Upper lobe of right lung (tissue), 1 donor: ENCODE measurements around the gene RIPOR3. TPM values are rescaled to one million over a fixed set of nuclear protein-coding genes. Genes with fewer than 3 reads are reported as not detected.
"Not testable (repeated sequence)": the region's sequence is repeated elsewhere in the genome, so short reads cannot be mapped to it uniquely, and the experiment has no call there.

Experiments used
- ATAC-seq: fragments of 200-7000 bp; cut with Tn5 transposase; one replicate; pipeline ENCODE4 v1.9.1; 2020; ENCODE audit warnings: mild to moderate bottlenecking, moderate library complexity
- DNase-seq: peaks from one replicate; pipeline ENCODE4 v3.0.0-alpha.2; 2020
- H3K27ac ChIP-seq: fragments of 200-600 bp; one replicate; pipeline ENCODE4 v1.8.0; 2022
- H3K27me3 ChIP-seq: fragments of 200-600 bp; one replicate; pipeline ENCODE4 v1.8.0; 2022; ENCODE audit warnings: mild to moderate bottlenecking
- H3K36me3 ChIP-seq: fragments of 200-600 bp; one replicate; pipeline ENCODE4 v1.8.0; 2022
- H3K4me1 ChIP-seq: fragments of 200-600 bp; one replicate; pipeline ENCODE4 v1.8.0; 2022
- H3K4me3 ChIP-seq: fragments of 200-600 bp; one replicate; pipeline ENCODE4 v1.8.0; 2022; ENCODE audit warnings: mild to moderate bottlenecking
- H3K9me3 ChIP-seq: fragments of 200-600 bp; one replicate; pipeline ENCODE4 v1.8.0; 2022
- intact Hi-C: fragments of 100-400 bp; cut with DNase I; formaldehyde crosslinking; loops from one replicate; pipeline ENCODE4 v1.11.0; 2022
- total RNA-seq: library from RNA; stranded (reverse); fragmentation: NEBNext Ultra II Directional; extraction: Animal tissue kit (Norgen Biotek cat#: 25700); gene quantifications from one replicate; pipeline ENCODE4 v1.2.1, GENCODE V29; 2021
- TF ChIP-seq, protein P1 (sequence below): fragments of 200-600 bp; IDR thresholded peaks from one replicate; pipeline ENCODE4 v1.8.0; 2022; ENCODE audit warnings: antibody characterized with exemption
- donor health status: DM: no; HTN: yes; CAD: no; lungs with severe emphysema.

The RIPOR3 gene
- total RNA-seq, 1 donor from 2014 or later: 6.8 TPM

DNA sequence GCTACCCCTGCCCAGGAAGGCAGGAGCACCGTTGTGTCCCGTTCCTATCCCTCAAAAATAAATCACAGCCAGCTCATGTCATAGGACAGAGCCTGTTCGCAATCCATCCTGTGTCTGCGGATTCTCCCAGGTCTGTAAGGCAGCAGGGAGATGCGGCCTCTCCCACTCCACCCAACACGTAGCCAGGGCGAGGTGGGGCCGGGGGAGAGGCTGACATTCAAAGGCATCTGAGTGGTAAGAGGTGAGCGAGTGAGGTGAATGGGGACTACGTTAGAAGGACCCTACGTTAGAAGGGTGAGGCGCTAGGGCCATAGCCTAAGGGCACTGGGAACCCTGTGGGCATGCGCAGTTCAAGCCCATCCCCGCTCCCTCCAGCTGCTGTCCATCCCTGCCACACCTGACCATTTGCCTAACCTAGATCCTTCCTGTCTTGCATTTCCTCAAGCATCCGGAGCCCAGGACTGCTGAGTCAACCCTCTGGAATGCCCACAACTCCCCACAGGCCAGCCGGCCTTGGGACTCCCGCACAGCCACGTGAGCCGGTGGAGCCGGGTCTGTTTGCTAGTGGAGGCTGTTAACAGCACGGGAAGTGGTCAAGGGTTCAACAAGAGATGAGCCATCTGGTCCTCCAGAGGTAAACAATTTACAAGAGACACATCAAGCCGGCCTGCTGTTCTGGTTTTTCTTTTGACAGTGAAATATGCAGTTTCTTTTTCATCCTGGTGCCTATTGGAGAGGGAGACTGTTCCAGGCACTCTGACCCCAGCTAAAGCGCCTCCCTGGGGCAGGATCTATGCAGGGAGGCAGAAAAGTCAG is 45.9 kb downstream of the RIPOR3 start:
- H3K27me3 ChIP-seq: no peaks in the 10 kb centered on the region
- H3K4me1 ChIP-seq: peaks cover 13% of the 10 kb centered on the region
- H3K27ac ChIP-seq: peak overlapping the region; percentile 70
- H3K4me3 ChIP-seq: no peak overlapping the region
- no peaks in the 10 kb centered on the region for H3K9me3 ChIP-seq
- intact Hi-C loops: no loop called here
- H3K36me3 ChIP-seq: no peaks in the 10 kb centered on the region
- TF ChIP-seq, protein P1, sequence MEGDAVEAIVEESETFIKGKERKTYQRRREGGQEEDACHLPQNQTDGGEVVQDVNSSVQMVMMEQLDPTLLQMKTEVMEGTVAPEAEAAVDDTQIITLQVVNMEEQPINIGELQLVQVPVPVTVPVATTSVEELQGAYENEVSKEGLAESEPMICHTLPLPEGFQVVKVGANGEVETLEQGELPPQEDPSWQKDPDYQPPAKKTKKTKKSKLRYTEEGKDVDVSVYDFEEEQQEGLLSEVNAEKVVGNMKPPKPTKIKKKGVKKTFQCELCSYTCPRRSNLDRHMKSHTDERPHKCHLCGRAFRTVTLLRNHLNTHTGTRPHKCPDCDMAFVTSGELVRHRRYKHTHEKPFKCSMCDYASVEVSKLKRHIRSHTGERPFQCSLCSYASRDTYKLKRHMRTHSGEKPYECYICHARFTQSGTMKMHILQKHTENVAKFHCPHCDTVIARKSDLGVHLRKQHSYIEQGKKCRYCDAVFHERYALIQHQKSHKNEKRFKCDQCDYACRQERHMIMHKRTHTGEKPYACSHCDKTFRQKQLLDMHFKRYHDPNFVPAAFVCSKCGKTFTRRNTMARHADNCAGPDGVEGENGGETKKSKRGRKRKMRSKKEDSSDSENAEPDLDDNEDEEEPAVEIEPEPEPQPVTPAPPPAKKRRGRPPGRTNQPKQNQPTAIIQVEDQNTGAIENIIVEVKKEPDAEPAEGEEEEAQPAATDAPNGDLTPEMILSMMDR: no peak
- DNase-seq: peak; percentile 76
- ATAC-seq: peak; percentile 87

DNA sequence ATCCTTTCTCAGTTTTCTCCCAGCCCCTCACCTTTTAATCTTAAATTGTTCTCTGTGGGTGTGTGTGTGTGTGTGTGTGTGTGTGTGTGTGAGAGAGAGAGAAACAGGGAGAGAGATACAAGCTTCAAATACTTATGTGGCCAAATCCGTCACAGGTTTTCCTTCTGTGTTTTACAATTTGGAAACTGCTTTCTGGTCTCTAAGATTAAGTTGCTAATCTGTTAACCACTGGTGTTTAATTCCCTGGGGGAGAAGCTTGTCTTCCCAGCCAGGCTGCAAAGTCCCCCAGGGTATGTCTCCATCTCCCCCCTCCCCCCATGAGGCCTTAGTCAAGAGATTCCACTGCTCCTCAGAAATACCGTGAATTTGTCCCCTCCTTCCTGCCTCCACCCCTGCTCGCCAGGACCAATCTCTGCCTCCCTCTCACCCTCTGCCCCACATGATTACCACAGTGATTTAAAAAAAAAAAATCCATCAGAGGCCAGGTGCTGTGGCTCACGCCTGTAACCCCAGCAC is 49.0 kb downstream of the RIPOR3 start:
- H3K9me3 ChIP-seq: no peaks in the 10 kb centered on the region
- H3K27me3 ChIP-seq: no peaks in the 10 kb centered on the region
- H3K4me1 ChIP-seq: peaks cover 13% of the 10 kb centered on the region
- H3K36me3 ChIP-seq: no peaks in the 10 kb centered on the region
- H3K4me3 ChIP-seq: no peak overlapping the region
- TF ChIP-seq, protein P1: no peak
- intact Hi-C loops: no loop called here
- H3K27ac ChIP-seq: no peak overlapping the region
- no peak for DNase-seq
- ATAC-seq: no peak

DNA sequence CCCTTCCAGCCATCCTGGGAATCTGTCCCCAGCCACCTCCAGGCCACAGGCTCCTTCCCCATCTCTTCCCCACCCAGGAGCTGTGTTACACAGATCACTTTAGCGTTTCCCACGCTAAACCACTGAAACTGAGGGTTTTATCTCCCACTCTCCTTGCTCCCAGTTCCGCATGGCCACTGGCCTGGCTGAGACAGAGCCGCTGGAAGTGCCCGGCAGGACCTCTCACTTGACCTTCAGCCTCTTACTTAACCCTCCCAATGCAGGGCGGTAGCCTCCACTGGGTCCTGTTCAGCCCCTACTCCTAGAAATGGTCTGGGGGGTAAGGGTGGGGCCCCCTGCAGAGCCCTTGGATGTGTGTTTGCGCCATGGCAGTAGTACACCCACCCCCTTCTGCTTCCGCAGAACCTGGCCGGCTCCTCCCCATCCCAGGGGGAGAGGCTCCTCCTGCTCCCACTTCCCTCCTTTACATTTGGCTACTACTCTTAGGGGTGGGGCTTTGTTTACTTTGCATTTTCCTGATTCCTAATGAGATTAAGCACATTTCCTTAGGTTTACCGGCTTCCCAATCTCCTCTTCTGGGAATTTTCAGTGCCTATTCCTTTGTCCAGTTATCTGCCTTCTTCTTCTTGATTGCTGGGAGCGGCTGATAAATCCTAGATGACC is 49.6 kb downstream of the RIPOR3 start:
- ATAC-seq: peak; percentile 50
- H3K27me3 ChIP-seq, H3K36me3 ChIP-seq, H3K27ac ChIP-seq, H3K9me3 ChIP-seq, H3K4me3 ChIP-seq, DNase-seq, intact Hi-C loops: not testable (repeated sequence)
- peaks cover 19% of the 10 kb centered on the region for H3K4me1 ChIP-seq

DNA sequence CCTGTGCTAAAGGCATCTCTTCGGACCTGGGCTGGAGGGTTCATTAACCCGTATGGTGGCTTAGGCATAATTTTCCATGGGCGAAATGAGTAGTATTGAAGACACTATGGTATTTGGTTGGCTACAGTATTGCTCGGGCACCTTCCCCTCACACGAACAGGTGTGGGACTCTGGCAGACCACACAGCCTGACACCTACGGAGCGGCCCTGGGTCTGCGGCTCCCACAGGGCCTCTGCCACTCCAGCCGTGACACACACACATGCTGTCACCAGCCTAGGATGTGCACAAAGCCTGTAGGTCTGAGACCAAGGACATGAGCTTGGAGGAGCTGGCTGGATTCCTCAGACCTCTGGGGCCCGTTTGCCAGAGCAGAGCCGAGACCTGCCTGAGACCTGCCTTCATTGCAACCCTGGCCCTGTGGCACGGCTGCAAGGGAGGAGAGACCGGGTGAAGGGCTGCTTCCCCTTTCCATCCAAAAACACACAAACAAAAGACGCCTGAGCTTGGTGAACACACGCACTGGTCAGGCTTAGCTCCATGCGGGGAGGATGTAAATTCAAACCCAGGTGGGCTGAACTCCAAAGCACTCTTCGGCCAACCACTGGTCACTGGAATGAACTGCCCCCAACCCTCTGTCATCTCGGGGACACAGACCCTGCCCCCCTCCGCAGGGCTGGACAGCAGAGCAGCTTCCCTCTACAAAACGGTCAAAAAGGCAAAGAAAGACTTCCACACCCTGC is 51.2 kb downstream of the RIPOR3 start:
- DNase-seq, H3K4me3 ChIP-seq, H3K27ac ChIP-seq, H3K27me3 ChIP-seq, H3K9me3 ChIP-seq, ATAC-seq, H3K36me3 ChIP-seq: not testable (repeated sequence)
- intact Hi-C loops: loop anchor here (10.0 kb wide), 1 partner anchor 55 kb away; the partner anchor contains the start of gene RIPOR3
- H3K4me1 ChIP-seq: peaks cover 25% of the 10 kb centered on the region

DNA sequence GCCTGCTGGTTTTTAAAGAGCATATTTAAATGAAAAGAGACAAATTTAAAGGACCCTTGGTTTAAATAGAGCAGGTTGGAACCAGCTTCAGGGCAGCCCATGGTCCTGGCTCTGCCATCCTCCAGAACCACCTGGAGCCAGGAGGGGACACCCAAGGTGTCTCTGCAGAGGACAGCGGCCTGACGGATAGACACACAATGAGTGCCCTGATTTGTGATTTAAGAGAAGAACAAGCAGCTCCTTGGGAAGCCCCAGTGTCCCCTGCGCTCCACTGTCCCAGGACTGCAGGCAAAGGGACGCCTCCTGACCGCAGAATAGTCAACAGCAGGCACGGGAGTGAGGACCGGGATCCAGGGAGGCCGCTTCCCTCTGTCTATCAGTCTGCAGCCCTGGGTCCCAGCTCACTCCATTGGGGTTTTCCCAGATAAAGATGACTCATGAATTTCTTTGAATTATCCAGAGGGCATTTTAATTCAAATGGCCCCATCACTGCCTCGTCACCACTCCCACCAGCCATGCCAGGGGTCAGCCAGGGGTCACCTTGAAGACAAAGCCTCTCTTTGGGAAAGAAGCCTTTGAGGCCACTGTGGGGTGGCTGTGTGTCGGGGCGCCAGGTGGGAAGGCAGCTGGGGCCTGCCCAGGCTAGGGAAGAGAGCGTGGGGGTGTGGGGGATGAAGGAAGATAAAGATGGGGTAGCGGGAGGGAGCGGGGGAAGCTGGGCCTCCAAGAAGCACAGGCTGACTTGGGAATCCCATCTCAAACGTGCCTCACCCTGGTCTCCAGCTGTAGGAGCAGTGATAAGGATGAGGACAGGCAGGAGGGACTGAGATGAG is 53.1 kb downstream of the RIPOR3 start:
- not testable (repeated sequence) for H3K27me3 ChIP-seq, H3K9me3 ChIP-seq, DNase-seq, H3K27ac ChIP-seq, ATAC-seq, H3K4me3 ChIP-seq, H3K36me3 ChIP-seq
- H3K4me1 ChIP-seq: peaks cover 22% of the 10 kb centered on the region
- intact Hi-C loops: loop anchor here (10.0 kb wide), 1 partner anchor 57 kb away; the partner anchor contains the start of gene RIPOR3

DNA sequence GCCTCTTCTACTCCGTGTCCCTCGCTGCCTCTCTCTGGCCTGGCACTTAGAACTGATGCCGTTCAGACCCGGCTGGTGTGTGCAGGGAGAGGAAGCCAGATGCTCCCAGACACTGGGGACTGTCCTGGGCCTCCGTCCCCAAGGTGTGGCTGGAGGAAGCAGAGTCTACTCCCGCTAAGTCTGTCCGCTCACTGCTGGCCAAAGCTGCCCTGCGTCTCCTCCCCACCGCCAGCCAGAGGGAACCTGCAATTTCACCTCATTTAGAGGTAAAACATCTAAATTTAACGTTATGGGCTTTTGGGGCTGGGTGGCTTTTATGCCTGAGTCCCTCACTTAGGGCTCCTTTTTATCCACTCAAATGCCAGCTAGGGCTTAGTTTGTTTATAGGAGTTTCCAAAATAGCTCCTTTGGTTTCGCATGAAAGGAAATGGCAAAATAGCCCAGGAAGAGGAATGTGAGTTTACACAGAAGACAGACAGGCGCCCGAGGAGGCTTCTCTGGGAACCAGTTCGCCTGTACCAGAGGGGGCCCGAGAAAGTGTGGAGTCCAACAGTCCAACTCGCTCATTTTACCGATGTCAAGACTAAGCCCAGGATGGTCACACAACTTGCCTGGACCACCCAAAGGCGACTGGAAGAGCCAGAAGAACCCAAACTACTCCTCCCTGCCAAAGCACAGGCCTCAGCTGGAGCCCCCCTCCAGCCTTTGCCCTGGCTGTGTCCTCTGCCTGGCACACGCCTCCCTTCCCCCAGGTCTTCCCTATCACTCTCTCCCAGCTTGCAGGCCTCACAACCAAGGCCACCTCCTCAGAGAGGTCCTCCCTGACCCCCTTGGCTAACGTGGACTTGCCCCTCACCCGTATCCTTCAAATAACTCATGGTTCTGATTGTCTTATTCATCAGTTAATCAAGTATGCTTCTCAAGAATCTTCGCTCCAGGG is 54.5 kb downstream of the RIPOR3 start:
- peaks cover 22% of the 10 kb centered on the region for H3K4me1 ChIP-seq
- TF ChIP-seq, protein P1: no peak
- no peaks in the 10 kb centered on the region for H3K36me3 ChIP-seq
- H3K27me3 ChIP-seq: no peaks in the 10 kb centered on the region
- H3K27ac ChIP-seq: peak overlapping the region; percentile 39
- intact Hi-C loops: loop anchor here (10.0 kb wide), 1 partner anchor 58 kb away; the partner anchor contains the start of gene RIPOR3
- no peaks in the 10 kb centered on the region for H3K9me3 ChIP-seq
- ATAC-seq (peak; percentile 2), DNase-seq (no peak)
- no peak overlapping the region for H3K4me3 ChIP-seq
